Measurements from ENCODE around the gene DOK4.

DOK4 gene

GRCh38 chr16:57485091-57485915 is 990 bp downstream of the DOK4 start:
- H3K36me3 ChIP-seq (ENCODE audit: control insufficient read depth, insufficient read depth, low read length), result no peaks in the 10 kb centered on the region
- H3K27me3 ChIP-seq (ENCODE audit: control insufficient read depth, insufficient read depth, low read length), result no peaks in the 10 kb centered on the region
- H3K4me3 ChIP-seq (ENCODE audit: low read length), result peak overlapping the region; percentile 84
- no peaks in the 10 kb centered on the region for H3K4me1 ChIP-seq (ENCODE audit: control insufficient read depth, insufficient read depth, low read length)
- H3K9ac ChIP-seq (ENCODE audit: low read length), result peak overlapping the region; percentile 86
- H3K27ac ChIP-seq (ENCODE audit: low read depth, low read length), result no peak overlapping the region

- no peaks in the 10 kb centered on the region for H3K36me3 ChIP-seq (ENCODE audit: control insufficient read depth, insufficient read depth, low read length)
- H3K27ac ChIP-seq (ENCODE audit: low read depth, low read length), result no peak overlapping the region
- no peak overlapping the region for H3K4me3 ChIP-seq (ENCODE audit: low read length)
- H3K4me1 ChIP-seq (ENCODE audit: control insufficient read depth, insufficient read depth, low read length), result no peaks in the 10 kb centered on the region
- H3K27me3 ChIP-seq (ENCODE audit: control insufficient read depth, insufficient read depth, low read length), result no peaks in the 10 kb centered on the region
- no peak overlapping the region for H3K9ac ChIP-seq (ENCODE audit: low read length)
These were observed 1.7 kb downstream of the DOK4 start for GRCh38 chr16:57484515-57485005.

GRCh38 chr16:57483725-57484514 is 2.4 kb downstream of the DOK4 start:
- Histone ChIP-seq H3K4me1 (ENCODE audit: control insufficient read depth, insufficient read depth, low read length) (no peaks in the 10 kb centered on the region), H3K9ac (ENCODE audit: low read length) (no peak overlapping the region), H3K27me3 (ENCODE audit: control insufficient read depth, insufficient read depth, low read length) (no peaks in the 10 kb centered on the region), H3K36me3 (ENCODE audit: control insufficient read depth, insufficient read depth, low read length) (peaks cover 2% of the 10 kb centered on the region), H3K27ac (ENCODE audit: low read depth, low read length) (no peak overlapping the region), H3K4me3 (ENCODE audit: low read length) (no peak overlapping the region)

- H3K27me3 ChIP-seq (ENCODE audit: control insufficient read depth, insufficient read depth, low read length), result no peaks in the 10 kb centered on the region
- H3K27ac ChIP-seq (ENCODE audit: low read depth, low read length), result no peak overlapping the region
- no peak overlapping the region for H3K4me3 ChIP-seq (ENCODE audit: low read length)
- peaks cover 2% of the 10 kb centered on the region for H3K36me3 ChIP-seq (ENCODE audit: control insufficient read depth, insufficient read depth, low read length)
- no peak overlapping the region for H3K9ac ChIP-seq (ENCODE audit: low read length)
- H3K4me1 ChIP-seq (ENCODE audit: control insufficient read depth, insufficient read depth, low read length), result no peaks in the 10 kb centered on the region
These were observed 3.3 kb downstream of the DOK4 start for GRCh38 chr16:57482845-57483545.

- Histone ChIP-seq H3K4me1 (ENCODE audit: control insufficient read depth, insufficient read depth, low read length) (no peaks in the 10 kb centered on the region), H3K4me3 (ENCODE audit: low read length) (no peak overlapping the region), H3K27me3 (ENCODE audit: control insufficient read depth, insufficient read depth, low read length) (no peaks in the 10 kb centered on the region), H3K27ac (ENCODE audit: low read depth, low read length) (no peak overlapping the region), H3K36me3 (ENCODE audit: control insufficient read depth, insufficient read depth, low read length) (peaks cover 2% of the 10 kb centered on the region), H3K9ac (ENCODE audit: low read length) (no peak overlapping the region)
These were observed 4.9 kb downstream of the DOK4 start for GRCh38 chr16:57481421-57481820.

GRCh38 chr16:57480754-57481230 is 5.5 kb downstream of the DOK4 start:
- Histone ChIP-seq H3K27me3 (ENCODE audit: control insufficient read depth, insufficient read depth, low read length) (no peaks in the 10 kb centered on the region), H3K4me1 (ENCODE audit: control insufficient read depth, insufficient read depth, low read length) (no peaks in the 10 kb centered on the region), H3K4me3 (ENCODE audit: low read length) (no peak overlapping the region), H3K27ac (ENCODE audit: low read depth, low read length) (no peak overlapping the region), H3K36me3 (ENCODE audit: control insufficient read depth, insufficient read depth, low read length) (peaks cover 2% of the 10 kb centered on the region), H3K9ac (ENCODE audit: low read length) (no peak overlapping the region)

- Histone ChIP-seq H3K9ac (ENCODE audit: low read length) (no peak overlapping the region), H3K27me3 (ENCODE audit: control insufficient read depth, insufficient read depth, low read length) (no peaks in the 10 kb centered on the region), H3K4me1 (ENCODE audit: control insufficient read depth, insufficient read depth, low read length) (no peaks in the 10 kb centered on the region), H3K36me3 (ENCODE audit: control insufficient read depth, insufficient read depth, low read length) (peaks cover 2% of the 10 kb centered on the region), H3K4me3 (ENCODE audit: low read length) (peak overlapping the region; percentile 69), H3K27ac (ENCODE audit: low read depth, low read length) (no peak overlapping the region)
These were observed 6.1 kb downstream of the DOK4 start for GRCh38 chr16:57479976-57480753.

GRCh38 chr16:57479205-57479975 is 6.9 kb downstream of the DOK4 start:
- Histone ChIP-seq H3K27me3 (ENCODE audit: control insufficient read depth, insufficient read depth, low read length) (no peaks in the 10 kb centered on the region), H3K36me3 (ENCODE audit: control insufficient read depth, insufficient read depth, low read length) (peaks cover 6% of the 10 kb centered on the region), H3K9ac (ENCODE audit: low read length) (no peak overlapping the region), H3K27ac (ENCODE audit: low read depth, low read length) (no peak overlapping the region), H3K4me1 (ENCODE audit: control insufficient read depth, insufficient read depth, low read length) (no peaks in the 10 kb centered on the region), H3K4me3 (ENCODE audit: low read length) (peak overlapping the region; percentile 69)

GRCh38 chr16:57478396-57479204 is 7.7 kb downstream of the DOK4 start:
- no peaks in the 10 kb centered on the region for H3K4me1 ChIP-seq (ENCODE audit: control insufficient read depth, insufficient read depth, low read length)

GRCh38 chr16:57477531-57478202 is 8.6 kb downstream of the DOK4 start:
- no peak overlapping the region for H3K9ac ChIP-seq (ENCODE audit: low read length)
- H3K36me3 ChIP-seq (ENCODE audit: control insufficient read depth, insufficient read depth, low read length), result peaks cover 6% of the 10 kb centered on the region
- no peaks in the 10 kb centered on the region for H3K27me3 ChIP-seq (ENCODE audit: control insufficient read depth, insufficient read depth, low read length)
- no peaks in the 10 kb centered on the region for H3K4me1 ChIP-seq (ENCODE audit: control insufficient read depth, insufficient read depth, low read length)
- no peak overlapping the region for H3K27ac ChIP-seq (ENCODE audit: low read depth, low read length)
- H3K4me3 ChIP-seq (ENCODE audit: low read length), result no peak overlapping the region

More at GRCh38 chr16:57478396-57479204, 7.7 kb downstream of the DOK4 start:
- Histone ChIP-seq H3K27ac (ENCODE audit: low read depth, low read length) (no peak overlapping the region), H3K9ac (ENCODE audit: low read length) (no peak overlapping the region), H3K36me3 (ENCODE audit: control insufficient read depth, insufficient read depth, low read length) (peaks cover 6% of the 10 kb centered on the region), H3K4me3 (ENCODE audit: low read length) (peak overlapping the region; percentile 69), H3K27me3 (ENCODE audit: control insufficient read depth, insufficient read depth, low read length) (no peaks in the 10 kb centered on the region)
